HG03520 (cell line): ENCODE data around the gene PTPRM.

Experiments used
- ATAC-seq: cut with Tn5 transposase; IDR thresholded peaks from one replicate; pipeline ENCODE4 v1.9.1; 2021; ENCODE audit warnings: mild to moderate bottlenecking, moderate library complexity; ENCODE audit not compliant: unreplicated experiment

PTPRM gene

GRCh38 chr18:8080092-8080491, 513.0 kb downstream of the PTPRM start:
- ATAC-seq = no peak

GRCh38 chr18:8081267-8081666, 514.2 kb downstream of the PTPRM start:
- ATAC-seq = no peak

GRCh38 chr18:8081872-8082553, 514.9 kb downstream of the PTPRM start:
- ATAC-seq = no peak

GRCh38 chr18:8084160-8084559, 517.0 kb downstream of the PTPRM start:
- ATAC-seq = no peak

- no peak for ATAC-seq
These were observed 521.5 kb downstream of the PTPRM start for GRCh38 chr18:8088626-8089025.

GRCh38 chr18:8091035-8091434, 523.9 kb downstream of the PTPRM start:
- no peak for ATAC-seq

- no peak for ATAC-seq
These were observed 528.9 kb downstream of the PTPRM start for GRCh38 chr18:8095947-8096570.

- ATAC-seq = no peak
These were observed 530.3 kb downstream of the PTPRM start for GRCh38 chr18:8097399-8097798.

- no peak for ATAC-seq
These were observed 530.8 kb downstream of the PTPRM start for GRCh38 chr18:8097927-8098326.

- ATAC-seq = no peak
These were observed 539.5 kb downstream of the PTPRM start for GRCh38 chr18:8106603-8107002.

- no peak for ATAC-seq
These were observed 540.3 kb downstream of the PTPRM start for GRCh38 chr18:8107426-8107825.

- no peak for ATAC-seq
These were observed 547.4 kb downstream of the PTPRM start for GRCh38 chr18:8114480-8114879.

GRCh38 chr18:8116341-8117005, 549.4 kb downstream of the PTPRM start:
- ATAC-seq = no peak

GRCh38 chr18:8117006-8117371, 549.9 kb downstream of the PTPRM start:
- no peak for ATAC-seq

- ATAC-seq = no peak
These were observed 554.0 kb downstream of the PTPRM start for GRCh38 chr18:8121101-8121500.

GRCh38 chr18:8121942-8122480, 554.9 kb downstream of the PTPRM start:
- no peak for ATAC-seq

- ATAC-seq = no peak
These were observed 557.4 kb downstream of the PTPRM start for GRCh38 chr18:8124232-8125146.

- no peak for ATAC-seq
These were observed 563.0 kb downstream of the PTPRM start for GRCh38 chr18:8130096-8130495.

- ATAC-seq = no peak
These were observed 565.9 kb downstream of the PTPRM start for GRCh38 chr18:8133032-8133431.

- no peak for ATAC-seq
These were observed 566.8 kb downstream of the PTPRM start for GRCh38 chr18:8133888-8134287.

- no peak for ATAC-seq
These were observed 572.0 kb downstream of the PTPRM start for GRCh38 chr18:8139127-8139527.
